Endodermal cell (in vitro differentiated cells): ENCODE results near the gene IDI1. TPM values are rescaled to one million over a fixed set of nuclear protein-coding genes. Genes with fewer than 3 reads are reported as not detected.

Source experiments
- DNase-seq: peaks from one replicate; pipeline ENCODE4 v3.0.0-alpha.2; 2017
- H3K27ac ChIP-seq: 2 replicates; pipeline ENCODE4 v1.5.1; 2013; ENCODE audit warnings: mild to moderate bottlenecking, low read depth, low read length, moderate library complexity
- H3K27me3 ChIP-seq: 2 replicates; pipeline ENCODE4 v1.6.1; 2013; ENCODE audit warnings: mild to moderate bottlenecking, low read length, moderate library complexity; ENCODE audit not compliant: insufficient read depth, control insufficient read depth, poor library complexity, severe bottlenecking
- H3K36me3 ChIP-seq: 2 replicates; pipeline ENCODE4 v1.7.0; 2013; ENCODE audit warnings: mild to moderate bottlenecking, low read length, moderate library complexity; ENCODE audit not compliant: control insufficient read depth, insufficient read depth
- H3K4me1 ChIP-seq: one replicate; pipeline ENCODE4 v1.7.0; 2013; ENCODE audit warnings: low read length; ENCODE audit not compliant: control insufficient read depth, insufficient read depth
- H3K4me3 ChIP-seq: 2 replicates; pipeline ENCODE4 v1.5.1; 2013; ENCODE audit warnings: mild to moderate bottlenecking, low read length, moderate library complexity
- H3K9ac ChIP-seq: 2 replicates; pipeline ENCODE4 v1.6.1; 2013; ENCODE audit warnings: mild to moderate bottlenecking, low read length, moderate library complexity; ENCODE audit not compliant: poor library complexity, severe bottlenecking; ENCODE audit errors: extremely low read depth
- H3K9me3 ChIP-seq: 2 replicates; pipeline ENCODE4 v1.6.1; 2013; ENCODE audit warnings: mild to moderate bottlenecking, low read length, moderate library complexity; ENCODE audit not compliant: control insufficient read depth
- H3K27ac Mint-ChIP-seq: 2 replicates; pipeline ENCODE4 v1.8.0; 2020; ENCODE audit warnings: mixed read lengths
- H3K27me3 Mint-ChIP-seq: 2 replicates; pipeline ENCODE4 v1.8.0; 2021; ENCODE audit warnings: mild to moderate bottlenecking, mixed read lengths; ENCODE audit not compliant: insufficient read depth
- H3K36me3 Mint-ChIP-seq: 2 replicates; pipeline ENCODE4 v1.8.0; 2020; ENCODE audit warnings: low read depth, mixed read lengths
- H3K4me1 Mint-ChIP-seq: 2 replicates; pipeline ENCODE4 v1.8.0; 2020; ENCODE audit warnings: mixed read lengths
- H3K4me3 Mint-ChIP-seq: 2 replicates; pipeline ENCODE4 v1.8.0; 2020; ENCODE audit warnings: mild to moderate bottlenecking, moderate library complexity, mixed read lengths
- H3K9me3 Mint-ChIP-seq: 2 replicates; pipeline ENCODE4 v1.8.0; 2020; ENCODE audit warnings: mild to moderate bottlenecking, mixed read lengths
- WGBS, 2 experiments: methylation state at CpG; one replicate each; pipeline versions ENCODE4 v1.1.5 to v1.1.7; 2013; ENCODE audit warnings: missing lambda C conversion rate in 2 of 2, mixed read lengths in 1 of 2; ENCODE audit not compliant: insufficient coverage in 1 of 2, insufficient read length in 1 of 2; 5-methylcytosine and 5-hydroxymethylcytosine counted together
- total RNA-seq, 2 donors: library from RNA; stranded (reverse); fragmentation: NEBNext Ultra II Directional in 1 of 2; extraction: Animal tissue kit (Norgen Biotek cat#: 25700) in 1 of 2; gene quantifications; 2 replicates in 1 of 2; 3 replicates in 1 of 2; pipeline ENCODE4 v1.2.1, GENCODE V29; 2021
- TF ChIP-seq, protein P1 (sequence below): fragments of 200-600 bp; sonication (generic); conservative IDR thresholded peaks from 2 replicates; pipeline ENCODE4 v1.5.0; 2021; ENCODE audit warnings: antibody characterized with exemption, mild to moderate bottlenecking

IDI1 gene
- total RNA-seq, 2 donors from 2014 or later: 36.3 to 53.3 TPM

DNA sequence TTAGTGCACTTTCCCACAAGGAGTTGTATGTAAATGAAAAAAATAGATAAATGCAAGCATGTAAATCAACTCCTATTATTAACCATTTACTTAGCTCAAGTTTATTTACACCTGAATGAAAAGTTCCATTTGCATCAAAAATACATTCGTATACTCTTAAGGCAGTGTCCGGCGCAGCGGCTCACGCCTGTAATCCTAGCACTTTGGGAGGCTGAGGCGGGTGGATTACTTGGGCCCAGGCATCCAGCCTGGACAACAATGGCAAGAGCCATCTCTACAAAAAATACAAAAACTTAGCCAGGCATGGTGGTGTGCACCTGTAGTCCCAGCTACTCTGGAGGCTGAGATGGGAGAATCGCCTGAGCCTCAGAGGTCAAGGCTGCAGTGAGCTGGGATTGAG is 19.1 kb downstream of the IDI1 start:
- no peak overlapping the region for H3K27ac ChIP-seq
- Mint-ChIP-seq H3K27me3 (no peaks in the 10 kb centered on the region), H3K4me3 (no peak overlapping the region), H3K36me3 (no peaks in the 10 kb centered on the region), H3K4me1 (no peaks in the 10 kb centered on the region), H3K27ac (no peak overlapping the region), H3K9me3 (no peaks in the 10 kb centered on the region)
- 90 to 93% methylated on average over 1 to 7 of the region's 7 CpGs for WGBS, 2 experiments
- H3K9me3 ChIP-seq: no peaks in the 10 kb centered on the region
- H3K4me3 ChIP-seq: no peak overlapping the region
- peak; percentile 14 for DNase-seq
- H3K27me3 ChIP-seq: no peaks in the 10 kb centered on the region
- TF ChIP-seq, protein P1, sequence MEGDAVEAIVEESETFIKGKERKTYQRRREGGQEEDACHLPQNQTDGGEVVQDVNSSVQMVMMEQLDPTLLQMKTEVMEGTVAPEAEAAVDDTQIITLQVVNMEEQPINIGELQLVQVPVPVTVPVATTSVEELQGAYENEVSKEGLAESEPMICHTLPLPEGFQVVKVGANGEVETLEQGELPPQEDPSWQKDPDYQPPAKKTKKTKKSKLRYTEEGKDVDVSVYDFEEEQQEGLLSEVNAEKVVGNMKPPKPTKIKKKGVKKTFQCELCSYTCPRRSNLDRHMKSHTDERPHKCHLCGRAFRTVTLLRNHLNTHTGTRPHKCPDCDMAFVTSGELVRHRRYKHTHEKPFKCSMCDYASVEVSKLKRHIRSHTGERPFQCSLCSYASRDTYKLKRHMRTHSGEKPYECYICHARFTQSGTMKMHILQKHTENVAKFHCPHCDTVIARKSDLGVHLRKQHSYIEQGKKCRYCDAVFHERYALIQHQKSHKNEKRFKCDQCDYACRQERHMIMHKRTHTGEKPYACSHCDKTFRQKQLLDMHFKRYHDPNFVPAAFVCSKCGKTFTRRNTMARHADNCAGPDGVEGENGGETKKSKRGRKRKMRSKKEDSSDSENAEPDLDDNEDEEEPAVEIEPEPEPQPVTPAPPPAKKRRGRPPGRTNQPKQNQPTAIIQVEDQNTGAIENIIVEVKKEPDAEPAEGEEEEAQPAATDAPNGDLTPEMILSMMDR: no peak
- H3K4me1 ChIP-seq: no peaks in the 10 kb centered on the region
- H3K9ac ChIP-seq: no peak overlapping the region
- no peaks in the 10 kb centered on the region for H3K36me3 ChIP-seq

DNA sequence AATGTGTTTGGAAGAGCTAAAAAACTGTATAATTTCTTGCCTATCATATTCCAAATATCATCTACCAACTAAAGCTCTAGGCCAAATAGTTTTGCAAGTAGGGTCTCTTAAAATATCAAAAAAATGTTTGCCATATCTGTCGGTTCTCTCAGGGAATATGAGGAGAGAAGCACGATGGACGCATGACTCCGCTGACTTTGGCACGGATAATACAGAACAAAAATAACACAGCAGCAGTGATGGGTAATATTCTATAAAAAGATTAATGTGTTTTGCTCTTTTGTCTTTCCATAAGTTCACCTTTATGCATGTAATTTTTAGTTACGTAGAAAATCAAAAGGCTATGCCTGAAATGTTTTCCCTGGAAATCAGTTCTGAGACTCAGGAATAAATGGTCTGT is 22.3 kb downstream of the IDI1 start:
- no peak overlapping the region for H3K9ac ChIP-seq
- H3K4me3 Mint-ChIP-seq: no peak overlapping the region
- TF ChIP-seq, protein P1: no peak
- no peaks in the 10 kb centered on the region for H3K27me3 ChIP-seq
- no peaks in the 10 kb centered on the region for H3K36me3 ChIP-seq
- no peak overlapping the region for H3K27ac Mint-ChIP-seq
- H3K36me3 Mint-ChIP-seq: peaks cover 1% of the 10 kb centered on the region
- H3K4me1 Mint-ChIP-seq: no peaks in the 10 kb centered on the region
- no peak for DNase-seq
- peaks cover 2% of the 10 kb centered on the region for H3K9me3 Mint-ChIP-seq
- no peak overlapping the region for H3K27ac ChIP-seq
- WGBS, 2 experiments: 92 to 100% methylated on average over 2 to 6 of the region's 6 CpGs
- H3K4me1 ChIP-seq: no peaks in the 10 kb centered on the region
- no peak overlapping the region for H3K4me3 ChIP-seq
- no peaks in the 10 kb centered on the region for H3K9me3 ChIP-seq
- H3K27me3 Mint-ChIP-seq: no peaks in the 10 kb centered on the region

DNA sequence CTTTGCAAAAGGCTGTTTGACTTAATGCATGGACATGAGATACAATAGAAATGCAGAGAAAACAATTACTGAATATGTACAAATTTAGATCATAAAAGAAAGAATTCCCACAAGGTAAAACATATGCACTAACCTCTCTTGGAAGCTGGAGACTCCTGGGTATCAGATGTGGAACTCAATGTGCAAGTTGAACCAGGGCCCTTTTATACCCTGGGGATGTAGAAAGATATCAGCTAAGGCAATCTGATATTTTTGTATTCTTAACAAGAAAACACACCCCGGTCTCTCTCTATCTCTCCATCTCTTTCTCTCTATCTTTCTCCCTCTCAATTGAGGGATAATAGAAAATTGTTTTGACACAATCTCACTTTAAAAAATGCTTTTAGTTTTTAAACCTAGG is 23.2 kb downstream of the IDI1 start, which contains the start of gene IDI2:
TSS of gene IDI2 (minus strand) at position 177 of the 400 bp plus-strand sequence. CDS start 1,136 bp downstream, outside the sequence.
- H3K9me3 ChIP-seq: no peaks in the 10 kb centered on the region
- no peaks in the 10 kb centered on the region for H3K4me1 Mint-ChIP-seq
- peaks cover 1% of the 10 kb centered on the region for H3K36me3 ChIP-seq
- no peak within 1 kb of the TSS for H3K9ac ChIP-seq
- H3K27me3 Mint-ChIP-seq: no peaks in the 10 kb centered on the region
- no peak within 1 kb of the TSS for H3K27ac Mint-ChIP-seq
- H3K9me3 Mint-ChIP-seq: peaks cover 5% of the 10 kb centered on the region
- H3K4me3 ChIP-seq: no peak within 1 kb of the TSS
- WGBS, 2 experiments: no CpG with 5 or more reads among the region's 1 CpG
- H3K4me1 ChIP-seq: no peaks in the 10 kb centered on the region
- DNase-seq: no peak
- H3K27me3 ChIP-seq: no peaks in the 10 kb centered on the region
- H3K36me3 Mint-ChIP-seq: peaks cover 10% of the 10 kb centered on the region
- TF ChIP-seq, protein P1: no peak
- no peak within 1 kb of the TSS for H3K4me3 Mint-ChIP-seq
- H3K27ac ChIP-seq: no peak within 1 kb of the TSS
